Measurements from ENCODE around the gene ARID3A.
A peak's percentile ranks its signal among the peaks of the same experiment; 100 is the strongest.

ARID3A gene

DNA sequence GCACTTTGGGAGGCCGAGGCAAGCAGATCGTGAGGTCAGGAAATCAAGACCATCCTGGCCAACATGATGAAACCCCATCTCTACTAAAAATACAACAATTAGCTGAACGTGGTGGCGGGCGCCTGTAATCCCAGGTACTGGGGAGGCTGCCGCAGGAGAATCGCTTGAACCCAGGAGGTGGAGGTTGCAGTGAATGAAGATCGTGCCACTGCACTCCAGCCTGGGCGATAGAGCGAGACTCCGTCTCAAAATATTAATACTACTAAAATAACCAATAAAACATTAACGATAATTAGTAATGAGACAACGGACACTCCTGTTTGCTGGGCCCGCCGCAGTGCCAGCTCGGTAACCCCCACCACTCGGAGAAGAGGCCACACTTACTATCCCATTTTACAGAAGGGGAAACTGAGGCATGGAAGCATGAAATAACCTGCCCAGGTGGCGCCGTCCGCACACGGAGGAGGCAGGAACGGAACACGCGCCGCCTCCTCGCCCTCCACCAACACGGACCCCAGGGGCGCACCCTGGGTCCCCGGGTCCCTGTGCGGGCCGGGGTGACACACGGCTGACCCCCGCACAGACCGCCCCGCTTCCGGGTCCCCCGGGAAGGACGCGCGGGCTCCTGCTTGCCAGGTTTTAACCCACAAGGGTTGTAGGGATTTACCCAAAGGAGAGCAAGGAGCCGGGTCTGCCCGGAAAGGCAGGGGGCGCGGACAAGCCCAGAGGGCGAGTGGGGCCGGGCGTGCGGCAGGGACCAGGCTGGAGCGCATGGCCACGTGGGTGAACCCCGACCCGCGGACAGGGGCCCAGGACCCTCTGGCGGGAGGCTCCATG is 14.4 kb upstream of the ARID3A start:
- DNase-seq (ENCODE audit: low read depth in 3 of 3): no peak

DNA sequence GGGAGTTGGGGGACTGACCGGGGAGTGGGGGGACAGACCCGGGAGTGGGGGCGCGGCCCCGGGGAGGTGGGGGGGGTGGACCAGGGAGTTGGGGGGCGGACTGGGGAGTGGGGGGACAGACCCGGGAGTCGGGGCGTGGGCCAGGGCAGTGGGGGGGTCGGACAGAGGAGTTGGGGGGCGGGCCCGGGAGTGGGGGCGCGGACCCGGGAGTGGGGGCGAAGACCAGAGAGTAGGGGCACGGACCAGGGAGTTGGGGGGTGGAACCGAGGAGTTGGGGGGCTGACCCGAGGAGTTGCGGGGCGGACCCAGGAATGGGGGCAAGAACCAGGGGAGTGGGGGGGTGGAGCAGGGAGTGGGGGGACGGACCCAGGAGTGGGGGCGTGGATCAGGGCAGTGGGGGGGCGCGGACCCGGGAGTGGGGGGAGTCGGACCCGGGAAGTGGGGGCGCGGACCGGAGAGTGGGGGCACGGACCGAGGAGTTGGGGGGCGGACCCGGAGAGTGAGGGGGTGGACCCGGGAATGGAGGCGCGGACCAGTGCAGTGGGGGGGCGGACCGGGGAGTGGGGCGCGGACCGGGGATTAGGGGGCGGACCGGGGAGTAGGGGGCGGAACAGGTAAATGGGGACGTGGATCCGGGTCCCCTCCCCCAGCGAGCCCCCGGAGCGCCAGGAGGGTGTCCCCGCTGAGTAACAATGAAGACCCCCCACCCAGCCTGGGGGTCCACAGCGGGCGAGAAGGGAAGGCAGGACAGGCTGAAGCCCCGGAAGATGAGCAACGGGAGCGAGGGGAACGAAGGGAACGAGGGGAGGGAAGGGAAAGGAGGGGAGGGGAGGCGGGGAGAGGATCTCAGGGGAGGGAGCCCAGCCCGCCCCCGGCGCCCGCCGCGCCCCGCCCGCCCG is 13.4 kb upstream of the ARID3A start:
- no peak for DNase-seq (ENCODE audit: low read depth in 3 of 3)

DNA sequence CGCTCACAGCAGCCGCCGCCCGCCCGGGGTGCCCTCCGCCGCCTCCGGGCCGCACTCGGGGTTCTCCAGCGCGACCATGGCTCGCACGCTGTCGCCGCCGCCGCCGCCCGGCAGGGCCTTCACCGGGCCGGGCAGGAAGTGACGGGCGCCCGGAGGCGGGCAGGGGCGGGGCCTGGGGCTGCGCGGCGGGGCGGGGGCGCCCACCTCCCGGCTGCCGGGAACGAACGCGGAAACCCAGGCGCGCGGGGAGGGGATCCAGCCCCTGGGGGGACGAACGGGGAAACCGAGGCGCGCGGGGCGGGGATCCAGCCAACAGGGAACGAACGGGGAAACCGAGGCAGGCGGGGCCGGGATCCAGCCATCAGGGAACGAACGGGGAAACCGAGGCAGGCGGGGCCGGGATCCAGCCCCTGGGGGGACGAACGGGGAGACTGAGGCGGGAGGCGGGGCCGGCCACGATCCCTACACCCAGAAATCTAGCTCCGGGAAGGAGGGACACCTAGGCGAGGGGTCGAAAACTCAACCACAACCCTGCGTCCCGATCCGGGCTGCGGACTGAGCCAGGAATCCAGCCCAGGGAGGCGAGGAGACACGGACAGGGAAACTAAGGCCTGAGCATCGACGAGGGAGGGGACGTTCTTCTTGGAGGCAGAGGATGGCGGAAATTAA is 12.6 kb upstream of the ARID3A start, which contains the start of gene R3HDM4:
Gene R3HDM4, minus strand, starts transcription at position 140 of the 669 bp plus-strand sequence. Its CDS starts 62 bp downstream, at position 78.
- DNase-seq (ENCODE audit: low read depth in 3 of 3): peak in 2 of 3 donors; percentile 66 to 84

DNA sequence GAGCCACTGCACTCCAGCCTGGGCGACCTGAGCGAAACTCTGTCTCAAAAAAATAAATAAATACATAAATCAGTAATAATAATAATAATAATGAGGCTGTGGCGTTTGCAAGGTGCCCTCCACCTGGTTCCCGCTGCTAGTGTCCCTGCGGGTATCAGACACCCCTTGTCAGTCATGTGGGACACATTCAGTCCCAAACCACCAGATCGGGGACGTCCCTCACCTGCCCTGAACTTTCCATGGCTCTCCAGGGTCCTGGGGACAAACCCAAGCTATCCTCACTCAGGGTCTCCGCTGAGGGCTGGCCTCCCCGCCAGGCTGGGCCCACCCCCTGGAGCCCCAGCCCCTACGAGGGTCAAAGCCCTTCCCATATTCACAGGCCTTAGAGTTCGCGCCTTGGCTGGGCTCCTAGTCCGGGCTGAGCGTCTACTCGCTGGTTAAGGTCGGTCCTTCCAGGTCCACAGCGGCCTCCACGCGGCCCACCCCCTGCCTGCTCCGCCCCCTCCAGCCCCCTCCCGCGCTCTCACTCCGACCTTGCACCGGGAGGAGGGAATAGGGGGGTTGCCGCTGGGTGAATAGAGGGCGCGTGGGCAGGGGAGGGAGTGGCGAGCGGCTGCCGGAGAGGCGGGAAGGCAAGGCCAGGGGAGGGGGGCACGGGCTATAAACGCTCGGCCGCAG is 9.1 kb upstream of the ARID3A start:
- DNase-seq (ENCODE audit: low read depth in 3 of 3): peak in 1 of 3 donors; percentile 58

DNA sequence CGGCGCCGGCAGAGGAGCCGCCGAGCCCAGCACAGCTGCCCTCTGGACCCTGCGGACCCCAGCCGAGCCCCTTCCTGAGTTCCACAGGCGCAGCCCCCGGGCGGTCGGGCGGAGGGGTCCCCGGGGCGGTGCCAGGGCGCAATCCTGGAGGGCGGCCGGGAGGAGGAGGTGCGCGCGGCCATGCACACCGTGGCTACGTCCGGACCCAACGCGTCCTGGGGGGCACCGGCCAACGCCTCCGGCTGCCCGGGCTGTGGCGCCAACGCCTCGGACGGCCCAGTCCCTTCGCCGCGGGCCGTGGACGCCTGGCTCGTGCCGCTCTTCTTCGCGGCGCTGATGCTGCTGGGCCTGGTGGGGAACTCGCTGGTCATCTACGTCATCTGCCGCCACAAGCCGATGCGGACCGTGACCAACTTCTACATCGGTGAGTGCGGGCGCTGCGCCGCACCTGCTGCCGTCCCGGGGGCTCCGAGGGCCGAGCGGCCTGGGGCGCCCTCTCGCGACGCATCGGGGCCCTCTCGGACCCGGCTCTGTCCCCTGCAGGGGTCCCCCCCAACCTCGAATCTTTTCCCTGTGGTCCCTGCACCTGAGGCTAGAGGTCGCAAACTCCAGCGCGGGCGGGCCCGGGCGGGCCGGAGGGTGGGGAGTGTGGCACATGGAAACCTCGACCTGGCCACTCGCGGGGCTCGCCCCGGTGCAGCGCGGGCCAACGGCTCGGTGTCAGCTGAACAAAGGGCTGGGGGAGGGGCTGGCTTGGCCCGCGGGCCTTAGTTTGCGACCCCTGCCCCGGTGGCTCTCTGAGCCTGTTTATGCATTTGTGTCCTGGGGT is 8.3 kb upstream of the ARID3A start, which contains the start of gene KISS1R:
Gene KISS1R, plus strand, starts transcription at position 11 of the 829 bp plus-strand sequence. Its CDS starts 170 bp downstream, at position 181.
- DNase-seq (ENCODE audit: low read depth in 3 of 3): peak in 1 of 3 donors; percentile 36

DNA sequence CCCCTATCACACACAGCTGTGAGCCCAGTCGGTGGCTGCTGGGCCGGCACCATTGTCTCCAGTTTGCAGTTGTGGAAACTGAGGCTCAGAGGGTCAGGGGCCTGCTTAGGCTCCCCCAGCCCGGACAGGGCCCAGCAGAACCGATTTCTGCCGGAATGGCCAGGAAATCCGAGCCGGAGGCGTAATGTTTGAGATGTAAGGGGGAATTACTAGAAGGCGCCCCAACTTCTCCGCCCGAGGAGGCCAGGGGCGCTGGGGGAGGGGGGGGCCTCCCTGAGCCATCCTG is 7.7 kb upstream of the ARID3A start:
- DNase-seq (ENCODE audit: low read depth in 3 of 3): no peak

DNA sequence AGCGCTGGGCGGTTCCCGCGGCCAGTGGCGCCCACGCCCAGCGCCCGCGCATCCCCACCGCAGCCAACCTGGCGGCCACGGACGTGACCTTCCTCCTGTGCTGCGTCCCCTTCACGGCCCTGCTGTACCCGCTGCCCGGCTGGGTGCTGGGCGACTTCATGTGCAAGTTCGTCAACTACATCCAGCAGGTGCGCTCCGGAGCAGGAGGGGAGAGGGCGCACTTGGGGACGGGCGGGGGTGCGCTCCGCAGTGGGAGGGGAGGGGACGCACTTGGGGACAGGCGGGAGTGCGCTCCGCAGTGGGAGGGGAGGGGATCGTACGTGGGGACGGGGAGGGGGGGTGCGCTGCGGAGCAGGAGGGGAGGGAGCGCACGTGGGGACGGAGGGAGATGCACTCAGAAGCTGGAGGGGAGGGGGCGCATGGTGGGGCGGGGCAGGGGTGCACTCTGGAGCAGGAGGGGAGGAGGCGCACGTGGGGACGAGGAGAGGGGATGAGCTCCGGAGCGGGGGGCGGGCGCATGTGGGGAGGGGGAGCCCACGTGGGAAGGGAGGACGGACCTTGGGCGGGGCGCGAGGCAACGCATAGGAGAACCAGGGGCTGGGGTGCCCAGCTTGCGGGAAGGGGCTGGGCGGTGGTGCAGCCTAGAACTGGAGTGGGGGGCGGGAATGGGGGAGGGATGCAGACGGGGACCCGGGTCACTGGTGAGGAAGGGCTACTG is 7.2 kb upstream of the ARID3A start:
- DNase-seq (ENCODE audit: low read depth in 3 of 3): peak in 1 of 3 donors; percentile 52

DNA sequence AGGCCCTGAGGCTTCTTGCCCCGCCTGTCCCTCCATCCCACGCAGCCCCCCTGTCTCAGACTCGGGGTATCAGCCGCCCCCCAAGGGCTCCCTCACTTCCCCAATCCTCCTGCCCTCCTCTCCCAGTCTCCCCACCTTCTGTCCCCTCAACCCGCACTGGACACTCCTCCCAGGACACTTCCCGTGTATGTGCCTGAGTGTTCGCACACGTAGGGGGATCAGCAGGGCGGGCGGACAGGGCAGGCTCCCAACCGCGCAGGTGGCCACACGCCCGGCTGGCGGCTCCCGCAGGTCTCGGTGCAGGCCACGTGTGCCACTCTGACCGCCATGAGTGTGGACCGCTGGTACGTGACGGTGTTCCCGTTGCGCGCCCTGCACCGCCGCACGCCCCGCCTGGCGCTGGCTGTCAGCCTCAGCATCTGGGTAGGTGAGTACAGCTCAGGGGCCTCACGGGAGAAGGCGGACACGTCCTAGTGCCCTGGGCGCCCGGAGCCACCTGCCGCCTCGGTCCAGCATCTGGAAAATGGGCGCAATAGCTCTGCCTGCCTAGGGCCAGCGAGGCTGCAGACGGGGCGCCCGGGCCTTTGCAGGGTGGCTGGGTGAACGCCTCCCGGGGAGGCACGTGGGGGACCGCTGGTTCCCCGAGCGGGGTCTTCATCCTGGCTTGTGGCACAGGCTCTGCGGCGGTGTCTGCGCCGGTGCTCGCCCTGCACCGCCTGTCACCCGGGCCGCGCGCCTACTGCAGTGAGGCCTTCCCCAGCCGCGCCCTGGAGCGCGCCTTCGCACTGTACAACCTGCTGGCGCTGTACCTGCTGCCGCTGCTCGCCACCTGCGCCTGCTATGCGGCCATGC is 6.4 kb upstream of the ARID3A start:
- peak in 1 of 3 donors; percentile 44 for DNase-seq (ENCODE audit: low read depth in 3 of 3)

DNA sequence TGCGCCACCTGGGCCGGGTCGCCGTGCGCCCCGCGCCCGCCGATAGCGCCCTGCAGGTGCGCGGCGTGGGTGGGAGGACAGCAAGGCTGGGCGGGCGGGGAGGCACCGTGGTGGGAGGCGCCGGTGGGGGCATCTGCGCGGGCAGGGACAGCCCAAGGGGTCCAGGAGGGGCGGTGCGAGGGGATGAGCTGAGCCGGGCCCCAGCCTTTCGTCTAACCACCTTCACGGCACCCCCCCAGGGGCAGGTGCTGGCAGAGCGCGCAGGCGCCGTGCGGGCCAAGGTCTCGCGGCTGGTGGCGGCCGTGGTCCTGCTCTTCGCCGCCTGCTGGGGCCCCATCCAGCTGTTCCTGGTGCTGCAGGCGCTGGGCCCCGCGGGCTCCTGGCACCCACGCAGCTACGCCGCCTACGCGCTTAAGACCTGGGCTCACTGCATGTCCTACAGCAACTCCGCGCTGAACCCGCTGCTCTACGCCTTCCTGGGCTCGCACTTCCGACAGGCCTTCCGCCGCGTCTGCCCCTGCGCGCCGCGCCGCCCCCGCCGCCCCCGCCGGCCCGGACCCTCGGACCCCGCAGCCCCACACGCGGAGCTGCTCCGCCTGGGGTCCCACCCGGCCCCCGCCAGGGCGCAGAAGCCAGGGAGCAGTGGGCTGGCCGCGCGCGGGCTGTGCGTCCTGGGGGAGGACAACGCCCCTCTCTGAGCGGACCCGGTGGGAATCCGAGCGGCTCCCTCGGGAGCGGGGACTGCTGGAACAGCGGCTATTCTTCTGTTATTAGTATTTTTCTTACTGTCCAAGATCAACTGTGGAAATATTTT is 5.6 kb upstream of the ARID3A start:
- DNase-seq (ENCODE audit: low read depth in 3 of 3): peak in 1 of 3 donors; percentile 70

DNA sequence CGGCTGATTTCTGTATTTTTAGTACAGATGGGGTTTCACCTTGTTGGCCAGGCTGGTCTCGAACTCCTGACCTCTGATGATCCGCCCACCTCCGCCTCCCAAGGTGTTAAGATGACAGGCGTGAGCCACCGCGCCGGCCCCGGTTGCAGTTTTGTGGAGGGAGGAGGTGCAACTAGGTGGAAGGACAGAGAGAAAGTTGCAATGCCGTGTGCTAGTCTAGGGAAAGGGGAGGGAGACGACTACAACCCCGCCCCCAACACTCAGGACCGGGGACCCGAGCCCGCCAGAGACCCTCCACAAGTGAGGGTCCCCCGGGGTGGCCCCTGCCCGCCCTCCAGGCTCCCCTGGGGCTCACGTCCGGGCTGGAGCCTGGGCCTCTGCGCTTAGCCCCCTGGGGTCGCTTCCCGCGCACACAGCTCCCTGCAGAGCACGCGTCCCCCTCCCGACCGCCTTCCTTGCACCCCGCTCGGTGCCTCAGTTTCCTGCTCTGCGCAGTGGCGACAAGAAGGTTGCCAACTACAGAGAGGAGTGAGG is 1.2 kb upstream of the ARID3A start:
- peak in 1 of 3 donors; percentile 46 for DNase-seq (ENCODE audit: low read depth in 3 of 3)

DNA sequence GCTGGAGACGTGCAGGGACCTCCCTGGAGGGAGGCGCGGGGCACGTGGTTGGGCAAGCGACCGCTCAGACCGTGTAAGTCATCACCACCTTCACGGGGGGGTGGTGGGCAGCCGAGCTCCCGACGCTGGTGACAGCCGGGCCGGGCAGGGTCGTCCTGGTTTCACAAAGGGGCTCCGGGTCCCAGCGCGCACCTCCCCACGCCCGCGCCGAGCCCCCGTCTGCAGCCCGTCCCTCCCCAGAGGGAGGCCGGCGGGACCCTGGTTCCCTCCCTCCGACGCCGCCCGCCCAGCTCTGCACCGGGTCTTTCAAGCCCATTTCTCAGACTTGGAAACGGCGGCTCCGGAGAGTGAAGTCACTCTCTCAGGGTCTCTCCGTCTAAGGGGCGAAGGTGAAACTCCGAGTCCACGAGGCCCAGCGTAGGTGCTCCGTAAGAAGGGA is 729 bp upstream of the ARID3A start:
- peak in 1 of 3 donors; percentile 64 for DNase-seq (ENCODE audit: low read depth in 3 of 3)

DNA sequence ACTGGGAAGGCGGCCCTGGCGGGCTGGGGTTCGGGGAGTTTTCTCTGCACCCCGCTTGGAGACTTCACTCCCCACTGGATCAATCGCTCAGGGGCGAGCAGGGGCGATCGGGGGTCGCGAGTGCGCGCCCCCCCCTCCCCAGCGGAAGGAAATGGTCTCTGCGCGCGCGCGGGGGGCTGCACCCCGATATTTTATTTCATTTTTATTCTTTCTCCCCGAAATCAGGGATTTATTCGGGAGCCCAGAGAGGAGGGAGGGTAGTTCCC is 421 bp downstream of the ARID3A start:
- DNase-seq (ENCODE audit: low read depth in 3 of 3): no peak

DNA sequence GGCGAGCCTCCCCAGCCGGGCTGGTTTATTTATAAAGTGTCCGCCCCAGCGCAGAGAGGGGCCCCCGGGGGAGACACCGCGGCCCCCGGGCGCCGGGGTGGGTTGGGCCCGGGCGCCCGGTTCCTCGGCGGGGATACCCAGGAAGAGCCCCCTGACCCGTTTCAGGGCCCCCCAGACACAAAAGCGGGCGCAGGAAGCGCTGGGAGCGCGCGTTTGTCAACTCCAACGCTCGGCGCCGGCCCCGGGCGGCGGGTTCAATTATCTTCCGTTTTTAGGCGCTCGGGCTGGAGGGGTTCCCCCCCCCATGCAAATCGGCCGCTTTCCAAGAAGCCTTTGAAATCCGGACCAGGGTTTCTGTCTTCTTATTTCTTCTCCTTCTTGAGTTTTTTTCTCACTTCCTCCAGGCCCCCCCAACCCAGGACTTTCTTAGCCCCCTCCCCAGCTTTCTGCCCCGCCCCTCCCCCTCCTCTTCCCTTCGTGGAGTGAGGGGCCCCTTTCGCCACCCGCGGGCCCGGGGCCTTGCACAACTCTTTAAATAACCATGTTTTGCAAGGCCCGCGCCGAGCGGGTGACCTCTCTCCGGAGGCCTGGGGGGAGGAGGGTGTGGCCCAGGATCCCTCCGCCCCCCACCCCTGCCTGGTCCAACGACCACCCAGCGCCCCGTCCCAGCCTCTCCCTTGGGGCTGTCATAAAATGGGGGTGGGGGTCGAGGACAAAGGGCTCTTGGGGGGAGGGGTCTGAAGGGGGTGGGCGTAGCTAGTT is 935 bp downstream of the ARID3A start:
- DNase-seq (ENCODE audit: low read depth in 3 of 3): peak in 1 of 3 donors; percentile 53

DNA sequence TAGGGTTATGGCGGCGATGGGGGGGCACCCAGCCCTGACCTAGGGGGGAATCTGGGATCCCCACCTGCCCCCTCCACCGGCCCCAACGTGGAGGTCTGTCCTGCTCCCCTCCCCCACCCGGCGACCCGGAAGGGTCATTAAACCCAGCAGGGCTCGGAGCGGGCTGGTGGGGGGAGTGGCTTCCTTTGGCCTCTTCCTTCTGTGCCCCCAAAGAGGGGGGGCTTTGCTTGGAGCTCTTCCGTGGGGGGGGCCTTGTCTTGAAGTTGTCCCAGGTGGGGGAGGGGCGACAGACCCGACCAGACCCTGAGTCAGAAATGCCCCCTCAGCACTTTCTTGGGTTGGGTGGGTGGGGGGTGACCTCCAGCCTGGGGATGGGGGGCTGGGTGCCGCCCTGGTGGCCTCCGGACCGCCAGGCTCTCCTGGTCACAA is 1.5 kb downstream of the ARID3A start:
- DNase-seq (ENCODE audit: low read depth in 3 of 3): no peak

DNA sequence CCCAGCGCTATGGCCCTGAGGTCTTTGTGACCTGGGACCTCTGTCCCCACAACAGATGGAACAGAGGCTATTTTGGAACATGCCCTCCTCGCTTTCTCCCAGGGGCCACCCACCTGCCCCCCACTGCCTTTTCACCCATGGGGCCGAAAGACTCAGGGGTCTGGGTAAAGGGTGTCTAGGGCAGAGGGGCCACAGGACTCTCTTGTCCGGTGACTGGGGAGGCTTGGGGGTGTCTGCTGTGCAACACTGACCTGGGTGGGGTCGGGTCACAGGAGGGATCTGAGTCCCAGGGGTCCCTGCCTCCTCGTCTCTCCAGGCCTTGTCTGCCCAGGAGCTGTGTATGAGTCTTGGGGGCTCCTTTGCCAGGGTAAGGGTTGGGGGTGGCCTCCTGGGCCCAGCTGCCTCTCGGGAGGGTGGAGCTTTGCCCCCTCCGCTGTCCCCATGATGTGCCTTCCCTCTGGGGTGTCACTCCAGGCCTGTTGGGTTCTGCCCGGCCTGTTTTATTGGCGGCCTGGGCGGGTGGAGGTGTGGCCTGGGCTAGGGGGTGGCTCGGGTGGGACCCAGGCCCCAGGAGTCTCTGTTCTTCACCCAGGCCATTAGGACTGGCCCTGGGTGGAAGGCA is 2.1 kb downstream of the ARID3A start:
- DNase-seq (ENCODE audit: low read depth in 3 of 3): no peak

DNA sequence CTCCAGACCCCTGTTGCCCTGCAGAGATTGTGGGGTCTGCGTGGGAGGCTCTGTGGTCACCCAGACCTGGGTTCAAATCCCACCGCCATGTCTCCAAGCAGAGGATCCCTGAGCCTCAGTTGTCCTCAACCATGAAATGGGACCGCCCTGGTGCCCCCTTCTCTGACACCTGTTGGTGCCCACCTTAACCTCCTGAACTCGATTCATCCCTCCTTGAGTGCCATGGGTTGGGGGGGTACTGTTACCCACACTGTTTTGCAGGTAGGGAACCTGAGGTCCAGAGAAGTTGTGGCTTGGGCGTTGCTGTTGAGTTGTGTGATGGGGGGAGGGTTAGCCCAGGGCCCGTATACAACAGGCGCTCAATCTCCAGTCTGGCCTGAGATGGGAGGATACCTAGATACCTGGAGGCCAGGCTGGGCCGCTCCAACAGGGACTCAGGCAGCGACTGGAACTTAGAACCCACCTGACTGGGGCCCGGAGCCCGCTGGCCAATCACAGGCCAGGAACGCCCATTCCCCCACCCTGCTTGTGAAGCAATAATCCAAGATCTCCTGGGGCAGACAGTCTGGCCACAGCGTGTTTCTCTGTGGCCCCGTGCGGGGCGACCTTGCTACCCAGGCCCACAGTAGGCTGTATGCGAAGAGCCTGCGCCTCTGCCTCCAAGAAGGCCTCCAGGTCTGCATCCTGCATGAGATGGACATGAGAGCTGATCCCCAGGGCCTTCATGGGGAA is 2.8 kb downstream of the ARID3A start:
- DNase-seq (ENCODE audit: low read depth in 3 of 3): no peak

Measured in stimulated activated CD4-positive, alpha-beta T cell treated with anti-CD3 and anti-CD28 coated beads, TNF-alpha, amount 100 ng/mL, for 48 hours (primary cell).